SU-DHL-6 (cell line): ENCODE measurements around the gene GNG5.

Source experiments
- H2AFZ ChIP-seq: fragments of 200-600 bp; sonication (generic); 2 replicates; pipeline ENCODE4 v1.6.1; 2014; ENCODE audit warnings: low read depth, mild to moderate bottlenecking, moderate library complexity, mixed read lengths, antibody characterized with exemption, low read length; ENCODE audit not compliant: severe bottlenecking
- H3F3A ChIP-seq: fragments of 200-600 bp; shearing (Covaris generic); 2 replicates; pipeline ENCODE4 v1.6.0; 2016; ENCODE audit warnings: antibody characterized with exemption, mild to moderate bottlenecking; ENCODE audit not compliant: insufficient read depth
- H3K27ac ChIP-seq: fragments of 200-600 bp; sonication (generic); 2 replicates; pipeline ENCODE4 v1.5.1; 2016; ENCODE audit warnings: low read depth, mild to moderate bottlenecking, low read length, moderate library complexity, mixed read lengths
- H3K27me3 ChIP-seq: fragments of 200-600 bp; sonication (generic), shearing (Covaris generic); 2 replicates; pipeline ENCODE4 v1.6.0; 2014; ENCODE audit warnings: mild to moderate bottlenecking, low read length
- H3K36me3 ChIP-seq: fragments of 200-600 bp; sonication (generic); 2 replicates; pipeline ENCODE4 v1.6.1; 2014; ENCODE audit warnings: mild to moderate bottlenecking, low read length, mixed read lengths
- H3K4me2 ChIP-seq: fragments of 300-600, 200-600 bp; shearing (Covaris generic), sonication (generic); 2 replicates; pipeline ENCODE4 v1.6.0; 2014; ENCODE audit warnings: low read length, low read depth, mild to moderate bottlenecking; ENCODE audit not compliant: poor library complexity, severe bottlenecking
- H3K4me3 ChIP-seq: fragments of 200-600 bp; sonication (generic); 2 replicates; pipeline ENCODE4 v1.5.1; 2014; ENCODE audit warnings: antibody characterized with exemption, low read length, mild to moderate bottlenecking, mixed read lengths; ENCODE audit not compliant: insufficient read depth, poor library complexity, severe bottlenecking
- H3K79me2 ChIP-seq: fragments of 200-600 bp; sonication (generic); 2 replicates; pipeline ENCODE4 v1.6.1; 2014; ENCODE audit warnings: mild to moderate bottlenecking, low read length, moderate library complexity; ENCODE audit not compliant: insufficient read depth
- H3K9ac ChIP-seq: fragments of 200-600 bp; sonication (generic); 2 replicates; pipeline ENCODE4 v1.7.0; 2014; ENCODE audit warnings: mild to moderate bottlenecking, low read length
- H3K9me2 ChIP-seq: fragments of 200-600 bp; sonication (generic); replicated peaks from 2 replicates; pipeline ENCODE4 v1.6.1; 2014; ENCODE audit warnings: low read length; ENCODE audit not compliant: insufficient read depth
- H3K9me3 ChIP-seq: fragments of 200-600 bp; sonication (generic); 2 replicates; pipeline ENCODE4 v1.6.1; 2014; ENCODE audit warnings: low read length, mixed read lengths; ENCODE audit not compliant: insufficient read depth
- H4K20me1 ChIP-seq: fragments of 200-600 bp; sonication (generic); 2 replicates; pipeline ENCODE4 v1.6.1; 2014; ENCODE audit warnings: low read depth, mild to moderate bottlenecking, antibody characterized with exemption, low read length, moderate library complexity, mixed read lengths
- EZH2phosphoT487 ChIP-seq: fragments of 200-600 bp; sonication (generic), shearing (Covaris generic); conservative IDR thresholded peaks from 2 replicates; pipeline ENCODE4 v1.6.1; 2018; ENCODE audit warnings: mild to moderate bottlenecking, antibody characterized with exemption, low read length, moderate library complexity, mixed read lengths
- TF ChIP-seq, protein P1 (sequence below): fragments of 200-600 bp; sonication (generic); IDR thresholded peaks from one replicate; pipeline ENCODE4 v1.5.1; 2017; ENCODE audit warnings: antibody characterized with exemption, mild to moderate bottlenecking, low read length, moderate library complexity; ENCODE audit not compliant: insufficient read depth, poor library complexity, severe bottlenecking

GNG5 gene

DNA sequence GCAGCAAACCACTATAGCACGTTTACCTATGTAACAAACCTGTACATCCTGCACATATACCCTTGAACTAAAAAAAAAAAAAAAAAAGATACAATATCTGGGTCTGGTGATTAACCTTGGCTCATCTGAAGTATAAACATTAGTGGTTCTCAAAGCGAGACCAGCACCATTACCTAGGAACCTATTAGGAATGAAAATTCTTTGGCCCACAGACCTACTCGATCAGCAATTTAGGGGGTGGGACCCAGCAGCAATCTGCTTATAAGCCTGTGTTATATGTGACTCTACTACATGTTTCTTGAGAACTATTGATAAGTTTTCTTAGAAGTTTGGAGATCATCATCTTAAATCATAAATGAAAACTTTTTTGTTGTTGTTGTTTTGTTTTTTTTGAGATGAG lies 9.9 kb downstream of the GNG5 start:
- Histone ChIP-seq H3K36me3 (peaks cover 62% of the 10 kb centered on the region), H3K79me2 (peaks cover 30% of the 10 kb centered on the region), H4K20me1 (peaks cover 13% of the 10 kb centered on the region; the same call in 1 of the 2 replicates), H3K9ac (no peak overlapping the region), H3K4me3 (no peak overlapping the region), H3K27me3 (no peaks in the 10 kb centered on the region), H3K27ac (no peak overlapping the region), H3K4me2 (no peak overlapping the region), H3K9me2 (no peaks in the 10 kb centered on the region), H2AFZ (no peak overlapping the region), H3K9me3 (no peaks in the 10 kb centered on the region), H3F3A (peaks cover 42% of the 10 kb centered on the region)
- TF ChIP-seq EZH2phosphoT487: no peak
- TF ChIP-seq, protein P1, sequence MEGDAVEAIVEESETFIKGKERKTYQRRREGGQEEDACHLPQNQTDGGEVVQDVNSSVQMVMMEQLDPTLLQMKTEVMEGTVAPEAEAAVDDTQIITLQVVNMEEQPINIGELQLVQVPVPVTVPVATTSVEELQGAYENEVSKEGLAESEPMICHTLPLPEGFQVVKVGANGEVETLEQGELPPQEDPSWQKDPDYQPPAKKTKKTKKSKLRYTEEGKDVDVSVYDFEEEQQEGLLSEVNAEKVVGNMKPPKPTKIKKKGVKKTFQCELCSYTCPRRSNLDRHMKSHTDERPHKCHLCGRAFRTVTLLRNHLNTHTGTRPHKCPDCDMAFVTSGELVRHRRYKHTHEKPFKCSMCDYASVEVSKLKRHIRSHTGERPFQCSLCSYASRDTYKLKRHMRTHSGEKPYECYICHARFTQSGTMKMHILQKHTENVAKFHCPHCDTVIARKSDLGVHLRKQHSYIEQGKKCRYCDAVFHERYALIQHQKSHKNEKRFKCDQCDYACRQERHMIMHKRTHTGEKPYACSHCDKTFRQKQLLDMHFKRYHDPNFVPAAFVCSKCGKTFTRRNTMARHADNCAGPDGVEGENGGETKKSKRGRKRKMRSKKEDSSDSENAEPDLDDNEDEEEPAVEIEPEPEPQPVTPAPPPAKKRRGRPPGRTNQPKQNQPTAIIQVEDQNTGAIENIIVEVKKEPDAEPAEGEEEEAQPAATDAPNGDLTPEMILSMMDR: no peak

DNA sequence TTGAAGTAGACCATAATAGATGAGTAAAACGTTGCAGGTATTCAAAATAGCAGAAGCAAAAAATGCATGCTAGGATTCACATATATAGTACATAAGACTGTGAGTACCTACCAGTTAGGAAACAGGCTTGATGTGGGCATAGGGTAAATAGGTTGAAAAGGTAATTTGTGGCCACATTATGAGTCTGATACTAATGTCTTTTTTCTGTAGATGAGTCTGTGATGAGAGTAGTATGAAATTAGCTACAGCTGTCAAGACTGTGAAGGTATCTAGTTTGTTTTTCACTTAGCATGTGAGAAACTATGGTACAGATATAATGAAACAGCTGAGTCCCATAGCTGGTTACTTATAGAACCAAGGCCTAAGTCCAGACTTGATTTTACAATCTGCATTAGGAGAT lies 12.6 kb downstream of the GNG5 start:
- Histone ChIP-seq H2AFZ (no peak overlapping the region), H3F3A (peaks cover 22% of the 10 kb centered on the region), H3K9ac (no peak overlapping the region), H3K27ac (no peak overlapping the region), H3K4me3 (no peak overlapping the region), H3K79me2 (peaks cover 10% of the 10 kb centered on the region), H3K4me2 (no peak overlapping the region), H4K20me1 (no peaks in the 10 kb centered on the region), H3K9me3 (no peaks in the 10 kb centered on the region), H3K36me3 (peaks cover 66% of the 10 kb centered on the region), H3K9me2 (no peaks in the 10 kb centered on the region), H3K27me3 (no peaks in the 10 kb centered on the region)
- TF ChIP-seq, protein P1: no peak
- no peak for TF ChIP-seq EZH2phosphoT487

DNA sequence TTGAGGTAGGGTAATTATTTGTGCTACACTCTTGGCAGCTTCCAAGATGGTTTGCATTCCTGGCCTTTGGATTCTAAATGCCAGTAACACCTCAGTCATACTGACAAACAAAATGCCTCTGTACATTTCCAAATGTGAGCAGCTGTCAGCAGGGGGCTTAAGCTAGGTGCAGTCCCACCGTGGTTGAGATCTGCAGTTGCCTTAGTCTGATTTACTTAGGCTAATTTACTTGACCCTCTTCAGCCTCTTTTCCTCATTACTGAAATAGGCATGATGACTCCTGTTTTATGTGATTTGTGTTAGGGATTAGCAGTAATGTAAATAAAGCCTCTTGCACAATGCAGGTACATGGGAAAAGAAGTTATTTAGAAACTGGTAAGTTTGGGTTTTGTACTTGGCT lies 13.7 kb downstream of the GNG5 start:
- Histone ChIP-seq H3K79me2 (peaks cover 15% of the 10 kb centered on the region), H3K9me2 (no peaks in the 10 kb centered on the region), H3K36me3 (peaks cover 67% of the 10 kb centered on the region), H3K9ac (no peak overlapping the region), H2AFZ (no peak overlapping the region), H3K27me3 (no peaks in the 10 kb centered on the region), H3K4me3 (no peak overlapping the region), H4K20me1 (peaks cover 9% of the 10 kb centered on the region), H3K27ac (no peak overlapping the region), H3F3A (peaks cover 18% of the 10 kb centered on the region), H3K9me3 (no peaks in the 10 kb centered on the region), H3K4me2 (no peak overlapping the region)
- no peak for TF ChIP-seq EZH2phosphoT487
- TF ChIP-seq, protein P1: no peak
